Kidney (tissue), 14 donors: ENCODE results near the gene NUBP2. TPM values are rescaled to one million over a fixed set of nuclear protein-coding genes. Genes with fewer than 3 reads are reported as not detected.

Experiments used
- DNase-seq, 5 donors: peaks; one replicate each; pipeline ENCODE4 v3.0.0-alpha.2; 2013 to 2020
- FAIRE-seq: peaks from 2 replicates; lab custom pipeline; 2012; peaks lifted over from hg19 to GRCh38; lab: Jason Lieb, UNC
- H3K27ac ChIP-seq, 2 donors: one replicate each; pipeline ENCODE4 v1.7.0; 2013; ENCODE audit warnings: low read depth in 2 of 2, low read length in 2 of 2, inconsistent platforms in 1 of 2
- H3K27me3 ChIP-seq: one replicate; pipeline ENCODE4 v1.7.1; 2013; ENCODE audit warnings: low read length, inconsistent platforms; ENCODE audit not compliant: control insufficient read depth, insufficient read depth
- H3K36me3 ChIP-seq, 3 donors: one replicate each; pipeline versions ENCODE4 v1.7.0 to v1.7.1; 2013; ENCODE audit warnings: low read length in 3 of 3, control low read depth in 1 of 3, inconsistent platforms in 1 of 3; ENCODE audit not compliant: insufficient read depth in 3 of 3, control insufficient read depth in 2 of 3
- H3K4me1 ChIP-seq, 3 donors: one replicate each; pipeline versions ENCODE4 v1.7.0 to v1.7.1; 2013; ENCODE audit warnings: low read length in 3 of 3, inconsistent platforms in 1 of 3, low read depth in 1 of 3; ENCODE audit not compliant: control insufficient read depth in 2 of 3, insufficient read depth in 2 of 3
- H3K4me3 ChIP-seq, 3 donors: one replicate each; pipeline versions ENCODE4 v1.7.0 to v1.8.1; 2013; ENCODE audit warnings: low read length in 3 of 3, control low read depth in 1 of 3, inconsistent platforms in 1 of 3
- H3K9ac ChIP-seq, 3 donors: one replicate each; pipeline versions ENCODE4 v1.7.0 to v1.7.1; 2013; ENCODE audit warnings: low read length in 3 of 3, control low read depth in 1 of 3, inconsistent platforms in 1 of 3
- H3K9me3 ChIP-seq, 3 donors: one replicate each; pipeline versions ENCODE4 v1.7.0 to v1.7.1; 2013; ENCODE audit warnings: low read length in 3 of 3, control low read depth in 1 of 3, inconsistent platforms in 1 of 3; ENCODE audit not compliant: control insufficient read depth in 2 of 3, insufficient read depth in 1 of 3
- CTCF ChIP-seq: IDR thresholded peaks from 3 replicates; pipeline ENCODE4 v1.5.1; 2012; ENCODE audit warnings: mild to moderate bottlenecking, moderate library complexity, borderline replicate concordance; ENCODE audit not compliant: insufficient read depth; ENCODE audit errors: extremely low read depth
- intact Hi-C: fragments of 100-400 bp; cut with DNase I; formaldehyde crosslinking; loops from one replicate; pipeline ENCODE4 v1.11.1; 2022
- polyA plus RNA-seq: library from polyadenylated mRNA; stranded (reverse); fragments of 350-450 nt; fragmentation: Illumina TruSeq; extraction: RNeasy Lipid Tissue Mini Kit (QIAGEN cat#74804); gene quantifications from one replicate; pipeline ENCODE4 v1.2.3, GENCODE V29; 2014; ENCODE audit warnings: low read depth, low replicate concordance; ENCODE audit not compliant: insufficient read depth
- total RNA-seq: library from RNA; stranded (reverse); fragmentation: NEBNext Ultra II Directional; extraction: Animal tissue kit (Norgen Biotek cat#: 25700); gene quantifications from one replicate; pipeline ENCODE4 v1.2.1, GENCODE V29; 2021
- donor health status: control.
- donor health status: control.
- donor health status: control.
- donor health status: control.
- donor health status: control.
- donor health status: DM: yes; HTN: yes; CAD: no.
- donor health status: Normal renal cell carcinoma (clear cell type).

The NUBP2 gene
- total and polyA plus RNA-seq, 2 donors from 2014 or later: 42.8 to 71.1 TPM

- no peaks in the 10 kb centered on the region for H3K27me3 ChIP-seq
- H3K4me1 ChIP-seq: peaks cover 0 to 25% (median 9%) of the 10 kb centered on the region in 3 donors
- H3K9ac ChIP-seq: no peak overlapping the region
- H3K36me3 ChIP-seq: peaks cover 2 to 9% (median 4%) of the 10 kb centered on the region in 3 donors
- peak in 1 of 5 donors; percentile 45 for DNase-seq
- TF ChIP-seq CTCF: no peak
- H3K9me3 ChIP-seq: no peaks in the 10 kb centered on the region
- intact Hi-C loops: no loop called here
- no peak for FAIRE-seq
- no peak overlapping the region for H3K27ac ChIP-seq
- no peak overlapping the region for H3K4me3 ChIP-seq
Measured at GRCh38 chr16:1775846-1776671, 6.7 kb upstream of the NUBP2 start.

GRCh38 chr16:1776672-1776955, 6.1 kb upstream of the NUBP2 start:
- Histone ChIP-seq H3K27me3 (no peaks in the 10 kb centered on the region), H3K27ac (no peak overlapping the region), H3K9ac (no peak overlapping the region), H3K9me3 (no peaks in the 10 kb centered on the region), H3K4me1 (peaks cover 0 to 30% (median 14%) of the 10 kb centered on the region in 3 donors), H3K36me3 (peaks cover 2 to 9% (median 4%) of the 10 kb centered on the region in 3 donors), H3K4me3 (no peak overlapping the region)
- intact Hi-C loops: no loop called here
- no peak for FAIRE-seq
- DNase-seq: no peak
- no peak for TF ChIP-seq CTCF

DNA sequence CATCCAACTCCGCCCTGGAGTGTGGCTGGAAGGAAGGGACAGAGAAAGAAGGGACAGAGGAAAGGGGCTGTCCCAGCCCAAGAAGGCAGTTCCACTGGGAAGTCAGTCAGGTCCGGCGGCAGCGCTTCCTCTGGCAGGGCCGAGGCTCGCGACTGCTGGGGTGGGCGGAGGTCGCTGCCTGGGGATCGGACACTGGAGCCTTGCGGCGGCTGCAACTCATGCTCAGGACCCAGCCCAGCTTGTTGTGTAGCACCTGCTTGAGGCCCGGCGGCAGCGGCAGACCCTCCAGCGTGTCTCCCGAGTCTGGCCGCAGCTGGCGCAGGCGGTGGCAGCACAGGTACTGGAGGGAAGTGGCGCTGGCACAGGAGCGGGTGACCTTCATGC, 5.8 kb upstream of the NUBP2 start:
- DNase-seq (peak in 1 of 5 donors; percentile 41), FAIRE-seq (no peak)
- Histone ChIP-seq H3K4me3 (no peak overlapping the region), H3K36me3 (peaks cover 2 to 9% (median 4%) of the 10 kb centered on the region in 3 donors), H3K27me3 (no peaks in the 10 kb centered on the region), H3K27ac (no peak overlapping the region), H3K9ac (no peak overlapping the region), H3K4me1 (peaks cover 0 to 29% (median 14%) of the 10 kb centered on the region in 3 donors), H3K9me3 (no peaks in the 10 kb centered on the region)
- intact Hi-C loops: no loop called here
- TF ChIP-seq CTCF: no peak
